ENCODE data around the gene SYNJ1.

DNA sequence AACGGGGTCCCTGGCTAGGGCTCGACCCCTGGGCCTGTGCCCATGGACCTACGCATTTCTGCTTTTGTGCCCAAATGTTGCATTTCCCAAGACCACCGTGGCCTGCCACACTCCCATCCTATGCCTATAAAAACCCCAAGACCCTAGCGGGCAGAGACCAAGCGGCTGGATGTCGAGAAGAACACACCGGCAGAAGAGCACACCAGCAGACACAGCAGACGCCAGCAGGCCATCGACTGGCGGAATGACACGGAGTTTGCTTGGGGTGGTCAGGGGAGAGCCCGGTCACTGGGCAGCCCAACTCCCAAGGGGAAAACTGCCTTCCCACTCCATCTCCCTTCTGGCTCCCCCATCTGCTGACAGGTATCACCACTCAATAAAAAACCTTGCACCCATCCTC, 146.9 kb downstream of the SYNJ1 start:
- TF ChIP-seq CTCF (IDR thresholded peaks at IDR 0.05), result no peak
- TF ChIP-seq TCF7L2 (IDR thresholded peaks at IDR 0.05; ENCODE audit: low read depth, low read length), result no peak
- TF ChIP-seq, protein P1, sequence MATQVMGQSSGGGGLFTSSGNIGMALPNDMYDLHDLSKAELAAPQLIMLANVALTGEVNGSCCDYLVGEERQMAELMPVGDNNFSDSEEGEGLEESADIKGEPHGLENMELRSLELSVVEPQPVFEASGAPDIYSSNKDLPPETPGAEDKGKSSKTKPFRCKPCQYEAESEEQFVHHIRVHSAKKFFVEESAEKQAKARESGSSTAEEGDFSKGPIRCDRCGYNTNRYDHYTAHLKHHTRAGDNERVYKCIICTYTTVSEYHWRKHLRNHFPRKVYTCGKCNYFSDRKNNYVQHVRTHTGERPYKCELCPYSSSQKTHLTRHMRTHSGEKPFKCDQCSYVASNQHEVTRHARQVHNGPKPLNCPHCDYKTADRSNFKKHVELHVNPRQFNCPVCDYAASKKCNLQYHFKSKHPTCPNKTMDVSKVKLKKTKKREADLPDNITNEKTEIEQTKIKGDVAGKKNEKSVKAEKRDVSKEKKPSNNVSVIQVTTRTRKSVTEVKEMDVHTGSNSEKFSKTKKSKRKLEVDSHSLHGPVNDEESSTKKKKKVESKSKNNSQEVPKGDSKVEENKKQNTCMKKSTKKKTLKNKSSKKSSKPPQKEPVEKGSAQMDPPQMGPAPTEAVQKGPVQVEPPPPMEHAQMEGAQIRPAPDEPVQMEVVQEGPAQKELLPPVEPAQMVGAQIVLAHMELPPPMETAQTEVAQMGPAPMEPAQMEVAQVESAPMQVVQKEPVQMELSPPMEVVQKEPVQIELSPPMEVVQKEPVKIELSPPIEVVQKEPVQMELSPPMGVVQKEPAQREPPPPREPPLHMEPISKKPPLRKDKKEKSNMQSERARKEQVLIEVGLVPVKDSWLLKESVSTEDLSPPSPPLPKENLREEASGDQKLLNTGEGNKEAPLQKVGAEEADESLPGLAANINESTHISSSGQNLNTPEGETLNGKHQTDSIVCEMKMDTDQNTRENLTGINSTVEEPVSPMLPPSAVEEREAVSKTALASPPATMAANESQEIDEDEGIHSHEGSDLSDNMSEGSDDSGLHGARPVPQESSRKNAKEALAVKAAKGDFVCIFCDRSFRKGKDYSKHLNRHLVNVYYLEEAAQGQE (IDR thresholded peaks at IDR 0.05; ENCODE audit: insufficient read depth in 1 of 2, low read depth in 2 of 2, low read length in 1 of 2), result no peak
- no peak for TF ChIP-seq POLR2AphosphoS5 (IDR thresholded peaks at IDR 0.05; ENCODE audit: low read depth, low read length)
- no peak for TF ChIP-seq SIN3A (IDR thresholded peaks at IDR 0.05; ENCODE audit: borderline replicate concordance, insufficient read depth, low read depth, low read length)
